ENCODE results near the gene WIPF1. TPM values are rescaled to one million over a fixed set of nuclear protein-coding genes. Genes with fewer than 3 reads are reported as not detected.

The WIPF1 gene
- total RNA-seq, 2 donors from 2014 or later: 8.0 to 15.5 TPM

DNA sequence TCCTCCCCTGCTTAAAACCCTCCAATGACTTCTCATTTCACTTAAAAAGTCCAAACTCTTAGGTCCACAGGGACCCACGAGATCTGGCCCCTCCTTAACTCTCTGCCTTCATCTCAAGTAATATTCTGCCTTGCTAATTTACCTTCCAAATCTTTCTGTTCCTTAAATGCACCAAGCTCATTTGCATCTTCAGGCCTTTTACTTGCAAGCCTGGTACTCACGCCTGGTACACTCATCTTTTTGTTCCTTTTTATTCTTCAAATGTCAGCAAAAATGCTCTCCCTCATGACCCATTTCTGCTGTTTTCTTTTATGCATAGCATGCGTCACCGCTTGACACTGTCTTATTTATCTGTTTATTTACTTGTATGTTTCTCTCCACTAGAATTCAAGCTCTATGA is 2.7 kb upstream of the WIPF1 start:
- intact Hi-C loops (cut with DNase I): loop anchor here (10.0 kb wide), 1 partner anchor 136 kb away; no protein-coding TSS in a partner anchor
- peak in 1 of 4 donors; percentile 37 for DNase-seq
- Histone ChIP-seq H3K27me3 (no peaks in the 10 kb centered on the region), H3K27ac (peak overlapping the region in 1 of 4 donors; percentile 68), H3K4me1 (no peaks in the 10 kb centered on the region), H3K36me3 (replicated peaks in 1 of 2; ENCODE audit: insufficient read depth in 1 of 2, low read depth in 2 of 2) (no peaks in the 10 kb centered on the region), H3K4me3 (no peak overlapping the region), H3K9me3 (no peaks in the 10 kb centered on the region)
- no peak for ATAC-seq
- TF ChIP-seq POLR2A (IDR thresholded peaks at IDR 0.05): no peak
- TF ChIP-seq CTCF (IDR thresholded peaks at IDR 0.05): no peak
- 78 to 87% methylated on average over 4 of the region's 4 CpGs for WGBS, 2 donors

- peak overlapping the region in 1 of 4 donors; percentile 68 for H3K27ac ChIP-seq
- ATAC-seq: no peak
- WGBS, 2 donors: 88 to 94% methylated on average over 6 of the region's 6 CpGs
- DNase-seq: no peak
- no peaks in the 10 kb centered on the region for H3K27me3 ChIP-seq
- no peaks in the 10 kb centered on the region for H3K36me3 ChIP-seq (replicated peaks in 1 of 2; ENCODE audit: insufficient read depth in 1 of 2, low read depth in 2 of 2)
- intact Hi-C loops (cut with DNase I): no loop called here
- no peak overlapping the region for H3K4me3 ChIP-seq
- TF ChIP-seq POLR2A (IDR thresholded peaks at IDR 0.05): no peak
- no peak for TF ChIP-seq CTCF (IDR thresholded peaks at IDR 0.05)
- H3K4me1 ChIP-seq: no peaks in the 10 kb centered on the region
- no peaks in the 10 kb centered on the region for H3K9me3 ChIP-seq
These were observed 1.8 kb upstream of the WIPF1 start for GRCh38 chr2:174599310-174599921.

DNA sequence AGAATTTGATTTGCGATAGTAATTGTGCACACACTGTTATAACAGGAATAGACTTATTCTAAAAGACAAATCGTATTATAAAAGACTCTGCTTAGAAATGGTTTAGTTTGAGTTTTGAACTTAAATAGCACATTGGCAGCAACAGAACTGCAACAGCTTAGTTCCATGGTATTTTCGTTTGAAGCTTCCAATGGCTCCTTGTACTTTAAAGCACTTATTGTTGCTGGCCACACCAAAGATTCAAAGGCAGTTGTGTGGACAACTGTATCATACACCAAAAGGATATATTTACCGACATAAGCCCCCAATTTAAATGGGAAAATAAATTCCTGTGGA is 627 bp downstream of the WIPF1 start:
- Histone ChIP-seq H3K9me3 (no peaks in the 10 kb centered on the region), H3K36me3 (replicated peaks in 1 of 2; ENCODE audit: insufficient read depth in 1 of 2, low read depth in 2 of 2) (no peaks in the 10 kb centered on the region), H3K4me3 (no peak overlapping the region), H3K27me3 (no peaks in the 10 kb centered on the region), H3K4me1 (no peaks in the 10 kb centered on the region), H3K27ac (peak overlapping the region in 2 of 4 donors; percentile 30 to 57)
- WGBS, 2 donors: 72 to 81% methylated on average over 4 of the region's 4 CpGs
- TF ChIP-seq POLR2A (IDR thresholded peaks at IDR 0.05): no peak
- TF ChIP-seq CTCF (IDR thresholded peaks at IDR 0.05): no peak
- ATAC-seq (no peak), DNase-seq (no peak)
- intact Hi-C loops (cut with DNase I): no loop called here

DNA sequence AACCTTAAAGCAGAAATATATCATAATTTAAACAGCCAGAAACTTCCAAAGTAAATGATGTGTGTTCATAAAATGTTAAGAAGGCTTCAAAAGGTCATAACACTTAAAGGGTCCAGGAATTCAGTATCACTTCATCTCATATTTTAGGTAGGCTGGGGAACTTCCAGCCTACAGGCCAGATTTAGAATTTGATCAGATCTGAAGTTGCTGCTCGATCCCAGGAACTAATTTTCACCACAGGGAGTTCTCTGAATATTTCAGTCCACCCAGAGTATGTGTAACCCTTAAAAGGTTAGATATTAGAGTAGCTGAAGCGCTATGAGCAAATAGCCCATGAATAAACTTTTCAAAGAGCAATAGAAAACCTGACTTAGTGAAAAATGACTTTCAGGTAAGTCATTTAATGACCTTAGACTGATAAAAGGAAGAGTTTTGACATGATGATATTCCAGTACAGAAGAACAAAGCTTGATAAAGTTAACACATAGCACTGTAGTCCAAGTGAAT is 1.7 kb downstream of the WIPF1 start:
- H3K27me3 ChIP-seq: no peaks in the 10 kb centered on the region
- no peaks in the 10 kb centered on the region for H3K36me3 ChIP-seq (replicated peaks in 1 of 2; ENCODE audit: insufficient read depth in 1 of 2, low read depth in 2 of 2)
- H3K4me1 ChIP-seq: no peaks in the 10 kb centered on the region
- intact Hi-C loops (cut with DNase I): no loop called here
- DNase-seq (no peak), ATAC-seq (no peak)
- no peaks in the 10 kb centered on the region for H3K9me3 ChIP-seq
- WGBS, 2 donors: 81 to 82% methylated on average over 2 of the region's 2 CpGs
- no peak overlapping the region for H3K4me3 ChIP-seq
- peak overlapping the region in 1 of 4 donors; percentile 57 for H3K27ac ChIP-seq
- TF ChIP-seq POLR2A (IDR thresholded peaks at IDR 0.05): no peak
- TF ChIP-seq CTCF (IDR thresholded peaks at IDR 0.05): no peak

Data from body of pancreas (tissue), 4 donors.